MM.1S (cell line): ENCODE results near the gene VEZT.

ENCODE experiments used
- CTCF ChIP-seq: fragments of 300-600 bp; sonication (generic); IDR thresholded peaks from 2 replicates; pipeline ENCODE4 v1.5.1; 2016; ENCODE audit warnings: antibody characterized with exemption, low read length, mixed read lengths
- EZH2phosphoT487 ChIP-seq: fragments of 300-600 bp; sonication (generic); IDR thresholded peaks from 2 replicates; pipeline ENCODE4 v1.6.1; 2018; ENCODE audit warnings: antibody characterized with exemption, low read length

DNA sequence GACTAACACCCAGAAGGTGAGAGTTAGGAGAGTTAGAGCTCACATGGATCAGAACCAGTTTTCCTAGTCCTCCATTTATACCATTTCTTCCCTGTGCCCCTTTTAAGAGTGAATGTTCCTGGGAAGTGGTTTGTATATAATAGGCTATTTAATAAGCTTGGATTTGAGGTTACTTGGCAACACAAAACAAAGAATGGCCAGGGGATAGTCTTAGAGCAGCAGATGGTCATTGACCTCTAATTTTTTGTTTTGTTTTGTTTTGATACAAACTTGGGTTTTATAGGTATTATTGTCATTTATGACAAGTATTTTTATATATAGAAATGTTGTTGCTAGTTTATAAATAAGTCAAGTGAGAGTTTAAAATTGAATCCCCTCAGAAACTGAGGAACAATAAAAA lies 35.8 kb downstream of the VEZT start:
- TF ChIP-seq CTCF (no peak), EZH2phosphoT487 (no peak)
